Transverse colon (tissue), 3 donors: ENCODE measurements around the gene SALL2.

Experiments
- EP300 ChIP-seq: sonication (generic); formaldehyde crosslinking; IDR thresholded peaks from one replicate; pipeline ENCODE4 v1.6.1; 2017; ENCODE audit warnings: antibody characterized with exemption, low read depth
- POLR2A ChIP-seq: fragments of 450-650 bp; IDR thresholded peaks from one replicate; pipeline ENCODE4 v1.6.1; 2016; ENCODE audit warnings: antibody characterized with exemption, mild to moderate bottlenecking, moderate library complexity
- TF ChIP-seq, protein P1 (sequence below), 5 experiments: fragments of 200-600 bp in 3 of 5; fragments of 450-650 bp in 2 of 5; sonication (generic) in 3 of 5; IDR thresholded peaks; 1 replicate in 2 of 5; 2 replicates in 3 of 5; pipeline ENCODE4 v1.5.1; 2016 to 2017; ENCODE audit warnings: antibody characterized with exemption in 5 of 5, inconsistent platforms in 3 of 5, mild to moderate bottlenecking in 2 of 5, moderate library complexity in 1 of 5

DNA sequence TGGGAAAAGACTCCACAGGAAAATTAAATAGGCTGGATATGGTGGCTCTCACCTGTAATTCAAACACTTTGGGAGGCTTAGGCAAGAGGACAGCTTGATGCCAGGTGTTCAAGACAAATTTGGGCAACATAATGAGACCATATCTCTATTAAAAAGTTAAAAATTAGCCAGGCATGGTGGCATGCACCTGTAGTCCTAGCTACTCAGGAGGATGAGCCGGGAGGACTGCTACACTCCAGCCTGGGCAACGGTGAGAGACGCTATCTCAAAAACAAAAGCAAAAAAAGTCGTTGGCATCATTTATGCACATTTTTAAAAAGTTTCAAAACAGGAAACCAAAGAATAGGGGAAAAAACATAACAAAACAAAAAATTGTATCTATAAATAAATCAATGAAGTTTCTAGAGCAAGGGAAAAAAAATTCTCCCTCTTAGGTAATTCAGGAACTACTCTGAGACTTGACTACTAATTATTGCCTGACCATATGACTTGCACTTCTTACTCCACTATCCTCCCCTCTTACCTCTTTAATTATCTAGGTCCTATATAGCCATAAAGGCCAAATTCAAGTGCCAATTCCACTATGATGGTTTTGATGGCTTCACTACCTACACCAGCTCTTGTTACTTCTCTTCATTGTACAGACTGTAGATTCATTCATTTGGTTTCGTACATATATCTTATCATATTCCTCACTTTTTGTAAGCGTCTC is 16.6 kb downstream of the SALL2 start:
- TF ChIP-seq, protein P1, sequence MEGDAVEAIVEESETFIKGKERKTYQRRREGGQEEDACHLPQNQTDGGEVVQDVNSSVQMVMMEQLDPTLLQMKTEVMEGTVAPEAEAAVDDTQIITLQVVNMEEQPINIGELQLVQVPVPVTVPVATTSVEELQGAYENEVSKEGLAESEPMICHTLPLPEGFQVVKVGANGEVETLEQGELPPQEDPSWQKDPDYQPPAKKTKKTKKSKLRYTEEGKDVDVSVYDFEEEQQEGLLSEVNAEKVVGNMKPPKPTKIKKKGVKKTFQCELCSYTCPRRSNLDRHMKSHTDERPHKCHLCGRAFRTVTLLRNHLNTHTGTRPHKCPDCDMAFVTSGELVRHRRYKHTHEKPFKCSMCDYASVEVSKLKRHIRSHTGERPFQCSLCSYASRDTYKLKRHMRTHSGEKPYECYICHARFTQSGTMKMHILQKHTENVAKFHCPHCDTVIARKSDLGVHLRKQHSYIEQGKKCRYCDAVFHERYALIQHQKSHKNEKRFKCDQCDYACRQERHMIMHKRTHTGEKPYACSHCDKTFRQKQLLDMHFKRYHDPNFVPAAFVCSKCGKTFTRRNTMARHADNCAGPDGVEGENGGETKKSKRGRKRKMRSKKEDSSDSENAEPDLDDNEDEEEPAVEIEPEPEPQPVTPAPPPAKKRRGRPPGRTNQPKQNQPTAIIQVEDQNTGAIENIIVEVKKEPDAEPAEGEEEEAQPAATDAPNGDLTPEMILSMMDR (IDR thresholded peaks at IDR 0.05): no peak
- no peak for TF ChIP-seq POLR2A
- TF ChIP-seq EP300: no peak
